Neural progenitor cell (in vitro differentiated cells): ENCODE measurements around the gene KCP. TPM values are rescaled to one million over a fixed set of nuclear protein-coding genes. Genes with fewer than 3 reads are reported as not detected.
A peak's percentile ranks its signal among the peaks of the same experiment; 100 is the strongest.

Experiments
- DNase-seq: peaks from one replicate; pipeline ENCODE4 v3.0.0-alpha.2; 2016; ENCODE audit warnings: low spot score
- H2AFZ ChIP-seq: fragments of 200-600 bp; sonication (generic); replicated peaks from 2 replicates; pipeline ENCODE4 v1.6.1; 2016; ENCODE audit warnings: antibody characterized with exemption
- H3F3A ChIP-seq: fragments of 200-600 bp; sonication (generic); 2 replicates; pipeline ENCODE4 v1.6.1; 2016; ENCODE audit warnings: antibody characterized with exemption, low read depth
- H3K27ac ChIP-seq: fragments of 200-600 bp; sonication (generic); 2 replicates; pipeline ENCODE4 v1.5.1; 2016; ENCODE audit warnings: mild to moderate bottlenecking
- H3K27me3 ChIP-seq: fragments of 200-600 bp; sonication (generic); 2 replicates; pipeline ENCODE4 v1.6.1; 2016; ENCODE audit warnings: mild to moderate bottlenecking, moderate library complexity
- H3K36me3 ChIP-seq: fragments of 200-600 bp; sonication (generic); 2 replicates; pipeline ENCODE4 v1.5.1; 2016
- H3K4me1 ChIP-seq: fragments of 200-600 bp; sonication (generic); 2 replicates; pipeline ENCODE4 v1.6.1; 2016; ENCODE audit warnings: mixed run types
- H3K4me2 ChIP-seq: fragments of 200-600 bp; sonication (generic); 2 replicates; pipeline ENCODE4 v1.6.1; 2016
- H3K4me3 ChIP-seq: fragments of 200-600 bp; sonication (generic); 2 replicates; pipeline ENCODE4 v1.5.1; 2016
- H3K79me2 ChIP-seq: fragments of 200-600 bp; sonication (generic); 2 replicates; pipeline ENCODE4 v1.6.1; 2016; ENCODE audit warnings: low read depth
- H3K9ac ChIP-seq: fragments of 200-600 bp; sonication (generic); 2 replicates; pipeline ENCODE4 v1.6.1; 2016
- H3K9me3 ChIP-seq: fragments of 200-600 bp; sonication (generic); 2 replicates; pipeline ENCODE4 v1.5.1; 2016; ENCODE audit warnings: low read depth
- H4K20me1 ChIP-seq: fragments of 200-600 bp; sonication (generic); 2 replicates; pipeline ENCODE4 v1.6.1; 2016; ENCODE audit warnings: low read depth
- H3K27ac Mint-ChIP-seq: 3 replicates; pipeline ENCODE4 v1.8.0; 2021; ENCODE audit warnings: mixed read lengths
- H3K27me3 Mint-ChIP-seq: 2 replicates; pipeline ENCODE4 v1.8.0; 2022; ENCODE audit warnings: low read depth, mild to moderate bottlenecking, inconsistent platforms, moderate library complexity, mixed read lengths; ENCODE audit not compliant: insufficient read depth
- H3K36me3 Mint-ChIP-seq: 3 replicates; pipeline ENCODE4 v1.8.0; 2021; ENCODE audit warnings: mixed read lengths
- H3K4me1 Mint-ChIP-seq: 3 replicates; pipeline ENCODE4 v1.8.0; 2021; ENCODE audit warnings: mixed read lengths
- H3K4me3 Mint-ChIP-seq: 3 replicates; pipeline ENCODE4 v1.8.0; 2021; ENCODE audit warnings: mild to moderate bottlenecking, moderate library complexity, mixed read lengths
- H3K9me3 Mint-ChIP-seq: 3 replicates; pipeline ENCODE4 v1.8.0; 2020; ENCODE audit warnings: mixed read lengths
- CTCF ChIP-seq: fragments of 200-600 bp; sonication (generic); IDR thresholded peaks from 2 replicates; pipeline ENCODE4 v1.5.1; 2017; ENCODE audit warnings: antibody characterized with exemption, mild to moderate bottlenecking
- EZH2 ChIP-seq: fragments of 200-600 bp; sonication (generic); IDR thresholded peaks from 2 replicates; pipeline ENCODE4 v1.6.1; 2017; ENCODE audit warnings: antibody characterized with exemption, mild to moderate bottlenecking, moderate library complexity
- EZH2phosphoT487 ChIP-seq: fragments of 200-600 bp; sonication (generic); IDR thresholded peaks from 2 replicates; pipeline ENCODE4 v1.6.1; 2017; ENCODE audit warnings: antibody characterized with exemption
- total RNA-seq: library from RNA; depleted of rRNA; stranded (reverse); fragments of >200 nt; gene quantifications from 2 replicates; pipeline ENCODE4 v1.2.3, GENCODE V29; 2015; ENCODE audit warnings: low replicate concordance

The KCP gene
- total RNA-seq, 1 donor from 2014 or later: 0.06 TPM

GRCh38 chr7:128885370-128886187, 24.9 kb downstream of the KCP start:
- Histone ChIP-seq H3K4me3 (no peak overlapping the region), H3K9ac (no peak overlapping the region), H3K79me2 (no peaks in the 10 kb centered on the region), H2AFZ (no peak overlapping the region), H3K4me2 (no peak overlapping the region), H3K4me1 (no peaks in the 10 kb centered on the region), H3K36me3 (no peaks in the 10 kb centered on the region), H4K20me1 (no peaks in the 10 kb centered on the region), H3K27me3 (peaks cover 11% of the 10 kb centered on the region), H3K9me3 (no peaks in the 10 kb centered on the region), H3F3A (peaks cover 14% of the 10 kb centered on the region), H3K27ac (no peak overlapping the region)
- no peak for TF ChIP-seq CTCF
- TF ChIP-seq EZH2: no peak
- no peak for TF ChIP-seq EZH2phosphoT487
- DNase-seq: no peak
- Mint-ChIP-seq H3K27me3 (peaks cover 18% of the 10 kb centered on the region), H3K9me3 (no peaks in the 10 kb centered on the region), H3K27ac (no peak overlapping the region), H3K4me3 (no peak overlapping the region), H3K36me3 (no peaks in the 10 kb centered on the region), H3K4me1 (peaks cover 12% of the 10 kb centered on the region)

GRCh38 chr7:128884561-128885369, 25.7 kb downstream of the KCP start:
- no peaks in the 10 kb centered on the region for H3K36me3 ChIP-seq
- Mint-ChIP-seq H3K36me3 (no peaks in the 10 kb centered on the region), H3K9me3 (no peaks in the 10 kb centered on the region), H3K4me1 (peaks cover 12% of the 10 kb centered on the region), H3K4me3 (no peak overlapping the region), H3K27ac (no peak overlapping the region), H3K27me3 (peaks cover 14% of the 10 kb centered on the region)
- H3K4me2 ChIP-seq: no peak overlapping the region
- H3K4me1 ChIP-seq: peaks cover 1% of the 10 kb centered on the region
- H3F3A ChIP-seq: peaks cover 11% of the 10 kb centered on the region
- H3K9me3 ChIP-seq: no peaks in the 10 kb centered on the region
- H3K27ac ChIP-seq: no peak overlapping the region
- H2AFZ ChIP-seq: no peak overlapping the region
- no peak for TF ChIP-seq EZH2phosphoT487
- no peak for TF ChIP-seq EZH2
- no peak for TF ChIP-seq CTCF
- H3K4me3 ChIP-seq: no peak overlapping the region
- no peak overlapping the region for H3K9ac ChIP-seq
- H4K20me1 ChIP-seq: no peaks in the 10 kb centered on the region
- DNase-seq: no peak
- H3K27me3 ChIP-seq: peaks cover 3% of the 10 kb centered on the region
- no peaks in the 10 kb centered on the region for H3K79me2 ChIP-seq

- TF ChIP-seq CTCF: peak; percentile 97
- TF ChIP-seq EZH2: no peak
- peaks cover 14% of the 10 kb centered on the region for H3K27me3 Mint-ChIP-seq
- H3K9ac ChIP-seq: no peak overlapping the region
- peaks cover 3% of the 10 kb centered on the region for H3K4me1 ChIP-seq
- H3K4me1 Mint-ChIP-seq: peaks cover 12% of the 10 kb centered on the region
- H3F3A ChIP-seq: peaks cover 3% of the 10 kb centered on the region
- H3K27ac Mint-ChIP-seq: no peak overlapping the region
- no peaks in the 10 kb centered on the region for H3K36me3 Mint-ChIP-seq
- H3K79me2 ChIP-seq: no peaks in the 10 kb centered on the region
- no peak overlapping the region for H3K4me2 ChIP-seq
- H3K4me3 ChIP-seq: no peak overlapping the region
- H3K27me3 ChIP-seq: no peaks in the 10 kb centered on the region
- no peak overlapping the region for H2AFZ ChIP-seq
- H3K9me3 ChIP-seq: no peaks in the 10 kb centered on the region
- H3K36me3 ChIP-seq: no peaks in the 10 kb centered on the region
- H4K20me1 ChIP-seq: no peaks in the 10 kb centered on the region
- peak; percentile 91 for DNase-seq
- no peak overlapping the region for H3K27ac ChIP-seq
- H3K4me3 Mint-ChIP-seq: no peak overlapping the region
- no peaks in the 10 kb centered on the region for H3K9me3 Mint-ChIP-seq
These were observed 26.7 kb downstream of the KCP start for GRCh38 chr7:128883622-128884448.
